Astrocyte (in vitro differentiated cells and primary cell): ENCODE results near the gene WDCP. TPM values are rescaled to one million over a fixed set of nuclear protein-coding genes. Genes with fewer than 3 reads are reported as not detected.

Experiments
- DNase-seq: peaks from one replicate; pipeline ENCODE4 v3.0.0-alpha.2; 2010; ENCODE audit warnings: low read depth
- FAIRE-seq: peaks from 2 replicates; lab custom pipeline; 2011; peaks lifted over from hg19 to GRCh38; lab: Jason Lieb, UNC
- H2AFZ ChIP-seq: 2 replicates; pipeline ENCODE4 v1.6.0; 2012; ENCODE audit warnings: low read depth, low read length, inconsistent platforms
- H3K27ac ChIP-seq: 2 replicates; pipeline ENCODE4 v1.5.1; 2011; ENCODE audit warnings: low read depth, low read length, inconsistent platforms
- H3K27me3 ChIP-seq: 2 replicates; pipeline ENCODE4 v1.6.0; 2011; ENCODE audit warnings: low read length, inconsistent platforms; ENCODE audit not compliant: insufficient read depth
- H3K36me3 ChIP-seq: 2 replicates; pipeline ENCODE4 v1.5.1; 2011; ENCODE audit warnings: low read length, inconsistent platforms; ENCODE audit not compliant: insufficient read depth
- H3K4me1 ChIP-seq: 2 replicates; pipeline ENCODE4 v1.5.1; 2011; ENCODE audit warnings: low read length, inconsistent platforms; ENCODE audit not compliant: insufficient read depth
- H3K4me2 ChIP-seq: 2 replicates; pipeline ENCODE4 v1.6.0; 2012; ENCODE audit warnings: low read length, inconsistent platforms
- H3K4me3 ChIP-seq: 2 replicates; pipeline ENCODE4 v1.5.1; 2011; ENCODE audit warnings: low read depth, mild to moderate bottlenecking, low read length, inconsistent platforms; ENCODE audit not compliant: insufficient read depth
- H3K79me2 ChIP-seq: 2 replicates; pipeline ENCODE4 v1.6.0; 2012; ENCODE audit warnings: mild to moderate bottlenecking, low read length, inconsistent platforms; ENCODE audit not compliant: insufficient read depth
- H3K9ac ChIP-seq: 2 replicates; pipeline ENCODE4 v1.6.0; 2012; ENCODE audit warnings: mild to moderate bottlenecking, low read length, inconsistent platforms
- H3K9me3 ChIP-seq: 2 replicates; pipeline ENCODE4 v1.5.1; 2012; ENCODE audit warnings: low read depth, mild to moderate bottlenecking, low read length, inconsistent platforms; ENCODE audit not compliant: insufficient read depth
- H4K20me1 ChIP-seq: 2 replicates; pipeline ENCODE4 v1.6.0; 2012; ENCODE audit warnings: low read length, inconsistent platforms; ENCODE audit not compliant: insufficient read depth
- H3K27ac Mint-ChIP-seq: one replicate; pipeline ENCODE4 v1.8.0; 2021; ENCODE audit warnings: mild to moderate bottlenecking, mixed read lengths; ENCODE audit not compliant: unreplicated experiment
- H3K27me3 Mint-ChIP-seq: one replicate; pipeline ENCODE4 v1.8.0; 2021; ENCODE audit warnings: low read depth, mixed read lengths; ENCODE audit not compliant: unreplicated experiment
- H3K36me3 Mint-ChIP-seq: one replicate; pipeline ENCODE4 v1.8.0; 2021; ENCODE audit warnings: low read depth, mixed read lengths; ENCODE audit not compliant: unreplicated experiment
- H3K4me1 Mint-ChIP-seq: one replicate; pipeline ENCODE4 v1.8.0; 2021; ENCODE audit warnings: low read depth, mixed read lengths; ENCODE audit not compliant: unreplicated experiment
- H3K4me3 Mint-ChIP-seq: one replicate; pipeline ENCODE4 v1.8.0; 2021; ENCODE audit warnings: mild to moderate bottlenecking, moderate library complexity, mixed read lengths; ENCODE audit not compliant: unreplicated experiment
- H3K9me3 Mint-ChIP-seq: one replicate; pipeline ENCODE4 v1.8.0; 2021; ENCODE audit warnings: mild to moderate bottlenecking, mixed read lengths; ENCODE audit not compliant: unreplicated experiment
- EZH2 ChIP-seq: IDR thresholded peaks from 2 replicates; pipeline ENCODE4 v1.6.1; 2012; ENCODE audit warnings: mild to moderate bottlenecking, low read length, inconsistent platforms; ENCODE audit not compliant: insufficient read depth
- total RNA-seq: library from RNA; stranded (reverse); gene quantifications from 2 replicates; pipeline ENCODE4 v1.2.1, GENCODE V29; 2021
- TF ChIP-seq, protein P1 (sequence below): IDR thresholded peaks from 2 replicates; pipeline ENCODE4 v1.5.1; 2011; ENCODE audit warnings: low read depth, mild to moderate bottlenecking, inconsistent platforms, low read length, moderate library complexity; ENCODE audit not compliant: insufficient read depth

The WDCP gene
- total RNA-seq, 1 donor from 2014 or later, result 17.4 TPM

DNA sequence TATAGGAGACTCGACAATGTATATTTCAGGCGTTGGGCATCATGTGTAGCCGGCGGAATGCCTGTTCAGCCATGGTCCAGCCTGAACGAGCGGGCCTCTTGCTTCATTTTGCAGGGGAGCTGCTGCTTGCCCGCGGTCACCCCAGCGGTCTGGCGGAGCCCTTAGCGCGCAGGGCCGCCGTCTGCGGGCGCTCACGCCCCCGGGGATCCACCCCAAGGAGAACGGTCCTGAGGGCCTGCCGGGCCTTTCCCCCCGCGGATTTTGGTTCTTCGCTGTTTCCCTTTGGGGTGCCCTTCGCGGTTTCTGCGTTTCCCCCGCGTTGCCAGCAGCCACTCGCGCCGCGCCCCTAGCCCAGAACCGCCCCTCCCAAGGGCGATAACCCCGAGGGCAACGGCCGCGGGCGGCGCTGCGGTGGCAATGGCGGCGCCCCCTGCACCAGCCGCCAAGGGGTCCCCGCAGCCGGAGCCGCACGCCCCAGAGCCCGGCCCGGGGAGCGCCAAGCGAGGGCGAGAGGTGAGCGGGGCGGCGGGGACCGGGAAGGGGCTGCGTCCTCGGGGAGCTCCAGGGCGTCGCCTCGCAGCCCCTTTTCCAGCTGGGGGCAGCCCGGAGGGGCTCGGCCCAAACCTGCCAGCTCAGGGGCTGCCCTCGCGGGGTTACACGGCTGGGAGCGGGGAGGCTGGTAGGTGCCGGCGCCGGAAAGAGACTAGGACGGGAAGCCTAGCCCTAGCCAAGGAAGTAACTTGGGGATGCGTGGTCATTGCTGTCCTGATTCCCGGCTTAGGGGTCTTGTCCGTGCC lies 37.3 kb downstream of the WDCP start, which contains the start of gene MFSD2B:
TSS of gene MFSD2B (plus strand) at position 406 of the 797 bp plus-strand sequence. CDS start at position 418, 12 bp downstream.
- H3K27ac ChIP-seq, result no peak within 1 kb of the TSS
- peaks cover 10% of the 10 kb centered on the region for H3K27me3 ChIP-seq
- H3K36me3 Mint-ChIP-seq, result no peaks in the 10 kb centered on the region
- H3K79me2 ChIP-seq, result no peaks in the 10 kb centered on the region
- no peaks in the 10 kb centered on the region for H3K4me1 Mint-ChIP-seq
- H3K27me3 Mint-ChIP-seq, result peaks cover 12% of the 10 kb centered on the region
- H3K9ac ChIP-seq, result peak within 1 kb of the TSS; percentile 55
- peak within 1 kb of the TSS; percentile 85 for H3K4me2 ChIP-seq
- FAIRE-seq (no peak), DNase-seq (peak; percentile 5)
- H3K4me3 ChIP-seq, result peak within 1 kb of the TSS; percentile 51
- no peak within 1 kb of the TSS for H3K27ac Mint-ChIP-seq
- H2AFZ ChIP-seq, result peak within 1 kb of the TSS; percentile 66
- H4K20me1 ChIP-seq, result no peaks in the 10 kb centered on the region
- peaks cover 7% of the 10 kb centered on the region for H3K4me1 ChIP-seq
- no peaks in the 10 kb centered on the region for H3K36me3 ChIP-seq
- no peak within 1 kb of the TSS for H3K4me3 Mint-ChIP-seq
- H3K9me3 Mint-ChIP-seq, result no peaks in the 10 kb centered on the region
- peak; percentile 53 for TF ChIP-seq EZH2
- TF ChIP-seq, protein P1, sequence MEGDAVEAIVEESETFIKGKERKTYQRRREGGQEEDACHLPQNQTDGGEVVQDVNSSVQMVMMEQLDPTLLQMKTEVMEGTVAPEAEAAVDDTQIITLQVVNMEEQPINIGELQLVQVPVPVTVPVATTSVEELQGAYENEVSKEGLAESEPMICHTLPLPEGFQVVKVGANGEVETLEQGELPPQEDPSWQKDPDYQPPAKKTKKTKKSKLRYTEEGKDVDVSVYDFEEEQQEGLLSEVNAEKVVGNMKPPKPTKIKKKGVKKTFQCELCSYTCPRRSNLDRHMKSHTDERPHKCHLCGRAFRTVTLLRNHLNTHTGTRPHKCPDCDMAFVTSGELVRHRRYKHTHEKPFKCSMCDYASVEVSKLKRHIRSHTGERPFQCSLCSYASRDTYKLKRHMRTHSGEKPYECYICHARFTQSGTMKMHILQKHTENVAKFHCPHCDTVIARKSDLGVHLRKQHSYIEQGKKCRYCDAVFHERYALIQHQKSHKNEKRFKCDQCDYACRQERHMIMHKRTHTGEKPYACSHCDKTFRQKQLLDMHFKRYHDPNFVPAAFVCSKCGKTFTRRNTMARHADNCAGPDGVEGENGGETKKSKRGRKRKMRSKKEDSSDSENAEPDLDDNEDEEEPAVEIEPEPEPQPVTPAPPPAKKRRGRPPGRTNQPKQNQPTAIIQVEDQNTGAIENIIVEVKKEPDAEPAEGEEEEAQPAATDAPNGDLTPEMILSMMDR, result no peak
- H3K9me3 ChIP-seq, result no peaks in the 10 kb centered on the region

DNA sequence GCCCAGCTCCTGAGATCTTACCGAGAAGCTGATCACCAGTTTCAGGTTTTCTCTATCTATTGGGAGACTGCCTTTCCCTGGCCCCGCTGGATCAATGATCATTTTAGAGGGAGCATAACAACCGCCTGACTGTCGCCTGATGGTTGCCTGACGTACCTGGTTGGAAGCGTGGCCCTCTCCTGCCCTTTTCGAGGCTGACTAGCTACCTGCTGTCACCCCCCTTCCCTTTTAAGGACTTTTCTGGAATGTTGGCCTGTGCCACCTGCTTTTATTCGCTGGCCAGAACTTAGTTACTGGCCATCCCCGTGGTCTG lies 37.9 kb downstream of the WDCP start:
- no peak for DNase-seq
- Histone ChIP-seq H3K27me3 (peaks cover 10% of the 10 kb centered on the region), H3K79me2 (no peaks in the 10 kb centered on the region), H3K36me3 (no peaks in the 10 kb centered on the region), H3K27ac (no peak overlapping the region), H3K4me2 (peak overlapping the region; percentile 85), H3K4me1 (peaks cover 7% of the 10 kb centered on the region), H3K9ac (peak overlapping the region; percentile 55), H3K4me3 (peak overlapping the region; percentile 51), H4K20me1 (no peaks in the 10 kb centered on the region), H2AFZ (peak overlapping the region; percentile 66), H3K9me3 (no peaks in the 10 kb centered on the region)
- Mint-ChIP-seq H3K36me3 (no peaks in the 10 kb centered on the region), H3K4me1 (no peaks in the 10 kb centered on the region), H3K27me3 (peaks cover 12% of the 10 kb centered on the region), H3K4me3 (no peak overlapping the region), H3K27ac (no peak overlapping the region), H3K9me3 (no peaks in the 10 kb centered on the region)
- TF ChIP-seq EZH2, result no peak
- TF ChIP-seq, protein P1, result no peak
- FAIRE-seq, result no peak
